T-helper 1 cell (primary cell): ENCODE results near the gene PPARG.
A peak's percentile ranks its signal among the peaks of the same experiment; 100 is the strongest.
"Not testable (repeated sequence)": the region's sequence is repeated elsewhere in the genome, so short reads cannot be mapped to it uniquely, and the experiment has no call there.

Source experiments
- DNase-seq, 5 donors: peaks; one replicate each; pipeline ENCODE4 v3.0.0-alpha.2; 2012 to 2020

The PPARG gene

GRCh38 chr3:12279591-12280326, 9.1 kb upstream of the PPARG start:
- DNase-seq: no peak

GRCh38 chr3:12280357-12280806, 8.5 kb upstream of the PPARG start:
- DNase-seq: no peak

DNA sequence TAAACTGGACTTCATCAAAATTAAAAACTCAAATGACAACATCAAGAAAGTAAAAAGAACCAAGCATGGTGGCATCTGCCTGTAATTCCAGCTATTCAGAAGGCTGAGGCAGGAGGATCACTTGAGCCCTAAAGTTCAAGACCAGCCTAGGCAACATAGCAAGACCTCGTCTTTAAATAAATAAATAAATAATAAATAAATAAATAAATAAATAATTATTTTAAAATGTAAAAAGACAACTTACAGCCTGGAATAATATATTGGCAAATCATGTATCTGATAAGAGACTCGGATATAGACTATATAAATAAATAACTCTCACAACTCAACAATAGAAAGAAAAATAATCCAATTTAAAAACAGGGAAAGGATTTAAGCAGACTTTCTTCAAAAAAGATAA, 4.3 kb upstream of the PPARG start:
- no peak for DNase-seq

DNA sequence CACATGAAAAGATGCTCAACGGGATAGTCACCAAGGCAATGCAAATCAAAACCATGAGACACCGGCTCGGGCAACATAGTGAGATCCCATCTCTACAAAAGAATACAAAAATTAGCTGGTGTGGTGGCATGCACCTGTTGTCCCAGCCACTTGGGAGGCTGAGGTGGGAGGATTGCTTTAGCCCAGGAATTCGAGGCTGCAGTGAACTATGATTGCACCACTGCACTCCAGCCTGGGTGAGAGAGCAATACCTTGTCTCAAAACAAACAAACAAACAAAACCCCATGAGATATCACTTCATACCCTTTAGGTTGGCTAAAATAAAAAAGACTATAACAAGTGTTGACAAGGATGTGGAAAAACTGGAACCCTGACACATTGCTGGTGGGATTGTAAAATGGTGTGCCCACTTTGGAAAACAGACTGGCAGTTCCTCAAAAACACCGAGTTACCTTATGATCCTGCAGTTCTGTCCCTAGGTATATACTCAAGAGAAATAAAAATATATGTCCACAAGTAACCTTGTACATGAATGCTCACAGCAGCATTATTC, 3.8 kb upstream of the PPARG start:
- DNase-seq: no peak

GRCh38 chr3:12285779-12286178, 3.1 kb upstream of the PPARG start:
- DNase-seq: not testable (repeated sequence)

GRCh38 chr3:12286504-12286903, 2.4 kb upstream of the PPARG start:
- DNase-seq: no peak

- no peak for DNase-seq
Measured at GRCh38 chr3:12286927-12287726, 1.7 kb upstream of the PPARG start.

- peak in 1 of 5 donors; percentile 22 for DNase-seq
Measured at GRCh38 chr3:12287727-12288181, 1.1 kb upstream of the PPARG start.

GRCh38 chr3:12289524-12289923, 654 bp downstream of the PPARG start:
- peak in 1 of 5 donors; percentile 4 for DNase-seq

DNA sequence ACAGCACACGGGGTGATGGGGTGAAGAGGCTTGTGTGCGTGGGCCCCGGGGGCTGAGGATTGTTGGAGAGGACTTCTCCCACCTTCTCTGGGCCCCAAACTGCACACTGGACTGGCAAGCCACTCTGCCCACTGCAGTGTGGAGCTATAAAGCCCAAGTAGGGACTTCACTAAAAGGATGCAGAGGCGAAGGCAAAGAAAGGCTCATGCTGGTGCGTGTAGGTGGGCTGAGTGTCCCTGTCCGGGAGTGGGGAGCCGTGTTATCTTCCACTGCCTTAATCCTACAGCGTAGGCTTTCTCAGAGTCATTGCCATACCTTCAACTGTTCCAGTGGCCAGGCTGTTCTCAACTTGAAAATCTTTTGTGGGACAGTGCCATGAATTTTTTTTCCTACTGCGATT, 3.9 kb downstream of the PPARG start:
- no peak for DNase-seq

- no peak for DNase-seq
Measured at GRCh38 chr3:12294885-12295580, 6.2 kb downstream of the PPARG start.

- no peak for DNase-seq
Measured at GRCh38 chr3:12296511-12296910, 7.6 kb downstream of the PPARG start.

GRCh38 chr3:12299026-12299425, 10.2 kb downstream of the PPARG start:
- no peak for DNase-seq

GRCh38 chr3:12300137-12300536, 11.3 kb downstream of the PPARG start:
- DNase-seq: no peak

GRCh38 chr3:12301031-12301430, 12.2 kb downstream of the PPARG start:
- no peak for DNase-seq

DNA sequence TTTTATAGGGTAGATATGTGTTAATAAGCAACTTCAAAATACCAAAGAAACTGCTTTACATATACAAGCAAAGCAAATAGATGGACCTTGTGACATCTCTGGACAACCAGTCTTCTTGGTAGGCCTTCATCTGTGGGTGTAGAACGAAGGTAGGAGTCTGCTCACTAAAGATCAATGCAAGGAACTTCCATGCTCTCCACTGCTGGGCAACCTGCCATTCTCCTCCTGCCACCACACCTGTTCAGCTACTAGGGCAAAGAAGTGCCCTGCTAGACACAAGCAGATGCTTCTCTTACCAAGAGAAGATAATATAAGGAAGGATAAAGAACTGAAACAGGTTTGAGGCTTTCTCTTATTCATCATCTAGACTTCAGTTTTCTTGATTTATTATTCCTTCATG, 12.6 kb downstream of the PPARG start:
- DNase-seq: no peak

GRCh38 chr3:12302564-12302963, 13.7 kb downstream of the PPARG start:
- no peak for DNase-seq

GRCh38 chr3:12303534-12303933, 14.7 kb downstream of the PPARG start:
- no peak for DNase-seq

GRCh38 chr3:12303993-12304392, 15.1 kb downstream of the PPARG start:
- no peak for DNase-seq

GRCh38 chr3:12307136-12307535, 18.3 kb downstream of the PPARG start:
- DNase-seq: no peak

DNA sequence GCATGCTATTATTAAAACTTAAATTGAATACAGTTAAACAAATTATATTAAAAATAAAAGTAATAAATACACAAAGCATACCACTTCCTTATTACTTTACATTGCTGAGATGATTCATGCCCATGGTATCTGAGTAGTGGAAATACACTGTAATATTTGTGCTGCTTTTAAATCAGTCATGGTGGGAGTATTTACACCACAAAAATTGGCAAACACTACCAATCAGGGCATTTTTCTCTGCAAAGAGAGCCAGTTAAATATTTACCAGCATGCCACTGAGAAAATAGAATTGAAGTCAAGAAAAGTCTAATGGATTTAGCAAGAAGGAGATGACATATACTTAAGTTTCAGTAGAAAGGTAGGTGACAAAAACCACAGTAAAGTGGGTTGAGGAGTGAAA, 19.6 kb downstream of the PPARG start:
- DNase-seq: no peak

- no peak for DNase-seq
Measured at GRCh38 chr3:12309716-12310115, 20.8 kb downstream of the PPARG start.

DNA sequence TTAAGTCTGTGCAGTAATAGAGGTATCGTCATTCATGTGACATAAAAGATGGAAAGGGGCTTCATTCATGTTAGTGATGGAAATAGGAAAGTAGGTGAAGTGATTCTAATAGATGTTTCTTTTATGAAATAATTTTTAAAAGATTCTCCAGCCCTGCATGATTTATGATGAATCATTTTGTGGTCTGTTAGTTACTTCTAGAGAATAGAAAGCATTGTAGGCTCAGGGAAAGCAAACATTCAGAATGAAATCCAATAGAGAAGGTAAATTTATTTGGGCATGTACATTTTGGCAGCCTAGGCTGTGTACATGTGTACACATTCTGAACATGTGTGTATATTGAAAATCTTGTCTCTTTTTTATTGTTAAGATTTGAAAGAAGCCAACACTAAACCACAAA, 23.1 kb downstream of the PPARG start:
- DNase-seq: no peak
